ENCODE measurements around the gene RUNDC1. TPM values are rescaled to one million over a fixed set of nuclear protein-coding genes. Genes with fewer than 3 reads are reported as not detected.
"Not testable (repeated sequence)": the region's sequence is repeated elsewhere in the genome, so short reads cannot be mapped to it uniquely, and the experiment has no call there.

The RUNDC1 gene
- total RNA-seq, 4 donors from 2014 or later: 12.6 to 16.0 (median 13.0) TPM

DNA sequence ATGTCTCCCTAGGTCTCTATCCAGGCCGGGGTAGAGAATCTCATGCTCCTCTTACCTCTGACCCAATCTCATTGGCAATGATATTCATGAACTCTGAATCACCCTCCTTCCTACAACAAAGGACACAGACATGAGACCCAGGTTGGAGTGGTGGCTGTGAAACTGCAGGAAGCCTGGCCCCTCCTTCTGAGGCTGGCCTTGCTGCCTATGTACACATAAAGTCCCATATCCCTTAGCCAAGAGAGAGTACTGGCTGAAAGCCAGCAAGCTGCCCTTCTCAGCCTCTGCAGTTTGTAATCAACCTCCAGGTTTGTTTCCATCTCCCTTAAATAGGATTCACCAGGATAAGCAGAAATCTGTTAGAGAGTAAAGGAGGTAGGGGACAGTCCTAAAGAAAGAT lies 26.7 kb upstream of the RUNDC1 start:
- no peak overlapping the region for H3K4me3 ChIP-seq (ENCODE audit: low read depth, poor library complexity, severe bottlenecking)
- 95 to 100% methylated on average over 1 of the region's 1 CpG for WGBS, 2 donors
- TF ChIP-seq CTCF (IDR thresholded peaks at IDR 0.05): no peak
- no peak for TF ChIP-seq POLR2A (IDR thresholded peaks at IDR 0.05)
- DNase-seq (ENCODE audit: low spot score in 2 of 2): no peak
- intact Hi-C loops (cut with DNase I; ENCODE audit: low total_unique reads): no loop called here

DNA sequence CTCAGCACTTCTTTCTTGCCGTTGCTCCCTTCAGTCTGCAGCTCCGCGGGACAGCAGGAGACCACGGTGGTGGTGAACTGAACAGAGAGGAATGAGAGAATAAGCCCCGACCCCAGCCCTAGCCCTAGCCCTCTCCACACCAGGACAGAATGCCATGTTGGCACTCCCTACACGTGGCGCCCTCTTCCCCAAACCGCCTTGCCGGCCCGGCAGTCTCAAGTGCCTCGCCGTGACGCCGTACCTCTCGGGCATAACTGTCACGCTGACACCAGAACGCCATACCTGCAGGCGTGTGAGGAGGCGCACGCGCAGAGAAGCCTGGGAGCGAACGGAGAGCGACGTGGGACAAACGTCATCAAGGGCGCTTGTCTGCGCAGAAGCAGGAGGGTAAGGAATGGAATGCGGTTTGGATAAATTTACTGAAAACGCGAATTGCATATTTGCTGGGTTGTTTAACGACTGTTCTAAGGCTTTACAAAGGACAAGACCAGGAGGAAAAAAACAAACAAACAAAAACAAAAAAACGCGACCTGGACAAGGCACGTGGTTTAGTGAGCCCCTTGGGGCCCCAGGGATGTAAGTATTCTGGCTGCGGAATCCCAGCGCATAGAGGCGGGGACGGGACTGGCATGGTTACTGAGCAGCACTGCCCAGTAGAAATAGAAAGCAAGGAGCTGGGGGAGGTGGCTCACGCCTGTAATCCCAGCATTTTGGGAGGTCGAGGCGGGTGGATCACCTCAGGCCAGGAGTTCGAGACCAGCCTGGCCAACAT lies 16.0 kb upstream of the RUNDC1 start, which contains the start of gene AARSD1:
TSS of gene AARSD1 (minus strand) at position 294 of the 772 bp plus-strand sequence. CDS start at position 280, 14 bp downstream.
- peak; percentile 89 to 98 for DNase-seq (ENCODE audit: low spot score in 2 of 2)
- TF ChIP-seq POLR2A (IDR thresholded peaks at IDR 0.05) (peak in 1 of 2 donors; percentile 11), CTCF (IDR thresholded peaks at IDR 0.05) (no peak)
- peak within 1 kb of the TSS; percentile 64 for H3K4me3 ChIP-seq (ENCODE audit: low read depth, poor library complexity, severe bottlenecking)
- 1 to 3% methylated on average over 43 of the region's 43 CpGs for WGBS, 2 donors
- intact Hi-C loops (cut with DNase I; ENCODE audit: low total_unique reads): no loop called here

- 78 to 84% methylated on average over 1 of the region's 1 CpG for WGBS, 2 donors
- DNase-seq (ENCODE audit: low spot score in 2 of 2): no peak
- intact Hi-C loops (cut with DNase I; ENCODE audit: low total_unique reads): no loop called here
- TF ChIP-seq POLR2A (IDR thresholded peaks at IDR 0.05) (no peak), CTCF (IDR thresholded peaks at IDR 0.05) (no peak)
- no peak overlapping the region for H3K4me3 ChIP-seq (ENCODE audit: low read depth, poor library complexity, severe bottlenecking)
Measured at GRCh38 chr17:42967925-42968324, 12.4 kb upstream of the RUNDC1 start.

GRCh38 chr17:42969001-42969581 lies 11.3 kb upstream of the RUNDC1 start:
- DNase-seq (ENCODE audit: low spot score in 2 of 2): no peak
- WGBS, 2 donors: 44 to 45% methylated on average over 5 of the region's 5 CpGs
- intact Hi-C loops (cut with DNase I; ENCODE audit: low total_unique reads): no loop called here
- TF ChIP-seq POLR2A (IDR thresholded peaks at IDR 0.05) (no peak), CTCF (IDR thresholded peaks at IDR 0.05) (no peak)
- H3K4me3 ChIP-seq (ENCODE audit: low read depth, poor library complexity, severe bottlenecking): no peak overlapping the region

DNA sequence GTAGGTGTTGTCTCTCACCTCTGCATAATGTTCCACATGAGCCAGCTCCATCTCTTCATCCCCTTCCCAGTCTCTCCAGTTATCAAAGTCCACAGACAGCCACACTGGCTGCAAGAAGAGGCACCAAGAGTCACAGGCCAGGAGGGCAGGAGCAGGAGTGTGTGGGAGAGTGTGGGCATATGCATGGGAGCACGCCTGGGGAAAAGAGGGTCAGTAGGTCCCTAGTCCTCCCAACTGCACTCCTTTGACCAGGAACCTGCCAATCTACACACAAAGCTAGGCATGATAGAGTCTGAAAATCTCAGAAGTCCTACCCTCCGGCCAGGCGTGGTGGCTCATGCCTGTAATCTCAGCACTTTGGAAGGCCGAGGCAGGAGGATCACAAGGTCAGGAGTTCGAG lies 8.8 kb upstream of the RUNDC1 start:
- no peak for DNase-seq (ENCODE audit: low spot score in 2 of 2)
- no peak for TF ChIP-seq CTCF (IDR thresholded peaks at IDR 0.05)
- no peak for TF ChIP-seq POLR2A (IDR thresholded peaks at IDR 0.05)
- intact Hi-C loops (cut with DNase I; ENCODE audit: low total_unique reads): no loop called here
- 90 to 92% methylated on average over 5 of the region's 5 CpGs for WGBS, 2 donors
- H3K4me3 ChIP-seq (ENCODE audit: low read depth, poor library complexity, severe bottlenecking): no peak overlapping the region

DNA sequence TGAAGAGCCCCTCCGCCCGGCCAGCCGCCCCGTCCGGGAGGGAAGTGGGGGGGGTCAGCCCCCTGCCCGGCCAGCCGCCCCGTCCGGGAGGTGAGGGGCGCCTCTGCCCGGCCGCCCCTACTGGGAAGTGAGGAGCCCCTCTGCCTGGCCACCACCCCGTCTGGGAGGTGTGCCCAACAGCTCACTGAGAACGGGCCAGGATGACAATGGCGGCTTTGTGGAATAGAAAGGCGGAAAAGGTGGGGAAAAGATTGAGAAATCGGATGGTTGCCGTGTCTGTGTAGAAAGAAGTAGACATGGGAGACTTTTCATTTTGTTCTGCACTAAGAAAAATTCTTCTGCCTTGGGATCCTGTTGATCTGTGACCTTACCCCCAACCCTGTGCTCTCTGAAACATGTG lies 7.0 kb upstream of the RUNDC1 start:
- H3K4me3 ChIP-seq (ENCODE audit: low read depth, poor library complexity, severe bottlenecking); DNase-seq (ENCODE audit: low spot score in 2 of 2); intact Hi-C loops (cut with DNase I; ENCODE audit: low total_unique reads): not testable (repeated sequence)
- 58 to 84% methylated on average over 4 to 5 of the region's 18 CpGs for WGBS, 2 donors

Measured in lower leg skin (tissue), 4 donors.